ENCODE data around the gene LETM1.

LETM1 gene

DNA sequence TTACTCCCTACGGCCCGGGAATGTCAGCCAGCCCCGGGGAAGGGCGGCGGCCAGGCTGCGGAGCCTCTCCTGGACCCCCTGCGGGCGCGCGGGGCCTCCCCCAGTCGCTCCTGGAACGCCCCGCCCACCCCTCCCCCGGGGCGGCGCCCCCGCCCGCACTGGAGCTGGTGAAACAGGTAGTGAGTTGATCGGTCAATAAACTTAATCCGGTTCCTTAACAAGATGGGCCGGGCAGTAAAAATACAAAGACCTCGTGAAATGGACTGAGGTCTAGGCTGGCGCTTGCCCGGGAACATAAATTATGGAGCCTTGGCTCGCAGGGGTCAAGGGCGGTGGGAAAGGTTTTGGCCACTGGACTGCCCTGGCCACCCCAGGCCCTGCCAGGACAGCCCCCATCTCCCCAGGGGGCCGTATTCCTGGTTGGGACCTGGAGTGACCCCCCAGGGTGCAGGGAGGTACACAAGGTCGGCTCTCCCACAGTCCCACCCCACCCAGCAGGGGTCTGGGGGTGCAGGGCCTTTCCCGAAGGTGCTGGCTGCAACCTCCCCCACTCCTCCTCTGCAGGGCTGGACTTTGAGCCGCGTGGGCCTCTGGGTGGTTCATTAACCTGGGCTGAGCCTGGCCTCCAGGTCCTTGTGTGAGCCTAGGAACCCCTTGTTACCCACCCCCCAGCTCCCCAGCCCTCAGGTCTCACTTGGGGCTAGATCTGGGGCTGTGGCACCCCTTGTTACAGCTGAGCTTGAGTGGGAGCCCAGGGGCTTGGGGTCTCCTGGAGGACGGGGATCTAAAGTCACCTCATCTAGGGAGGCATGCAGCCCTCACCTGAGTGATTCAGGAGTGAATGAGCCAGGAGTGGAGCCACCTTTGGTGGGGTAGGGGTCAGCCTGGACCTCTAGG lies 60.4 kb downstream of the LETM1 start:
- no peak for DNase-seq (ENCODE audit: low spot score)

GRCh38 chr4:1794809-1795298 lies 61.1 kb downstream of the LETM1 start:
- no peak for DNase-seq (ENCODE audit: low spot score)

DNA sequence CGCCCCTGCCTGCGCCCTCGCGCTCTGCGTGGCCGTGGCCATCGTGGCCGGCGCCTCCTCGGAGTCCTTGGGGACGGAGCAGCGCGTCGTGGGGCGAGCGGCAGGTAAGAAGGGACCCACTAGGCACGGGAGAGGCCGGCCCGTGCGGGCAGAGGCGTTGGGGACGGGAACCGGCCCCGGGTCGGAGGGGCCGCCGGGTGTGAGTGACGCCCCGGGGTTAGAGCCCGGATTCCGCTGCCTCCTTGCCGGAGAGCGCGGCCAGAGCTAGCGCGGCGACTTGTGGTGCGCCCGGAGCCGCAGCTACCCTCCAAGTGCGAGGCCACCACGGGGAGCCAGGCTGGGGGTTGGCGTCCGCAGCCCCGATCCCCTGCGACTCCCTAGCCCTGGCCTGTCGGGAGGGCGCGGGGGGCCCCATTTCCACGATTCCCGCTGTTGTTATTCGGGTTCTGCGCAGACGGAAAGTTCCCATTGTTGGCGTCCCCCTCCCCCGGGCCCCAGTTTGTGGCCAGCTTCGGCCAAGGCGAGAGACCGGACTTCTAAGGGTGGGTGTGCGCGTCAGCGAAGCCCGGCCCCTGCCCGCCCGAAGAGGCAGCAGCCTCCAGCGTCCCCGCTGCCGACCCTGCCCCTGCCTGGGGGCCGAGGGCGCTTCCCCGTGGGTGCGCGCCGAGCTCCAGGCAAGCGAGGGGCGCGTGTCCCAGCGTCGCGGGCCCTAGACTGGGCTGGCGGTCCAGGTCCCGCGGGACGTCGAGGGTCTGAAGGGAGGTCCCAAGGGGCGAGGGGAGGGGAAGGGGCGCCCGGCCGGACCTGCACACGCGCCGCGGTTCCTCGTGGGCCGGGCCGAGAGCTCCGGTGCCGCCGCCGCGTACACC lies 61.8 kb downstream of the LETM1 start:
- no peak for DNase-seq (ENCODE audit: low spot score)

GRCh38 chr4:1793496-1793840 lies 62.5 kb downstream of the LETM1 start:
- DNase-seq (ENCODE audit: low spot score), result peak; percentile 52

DNA sequence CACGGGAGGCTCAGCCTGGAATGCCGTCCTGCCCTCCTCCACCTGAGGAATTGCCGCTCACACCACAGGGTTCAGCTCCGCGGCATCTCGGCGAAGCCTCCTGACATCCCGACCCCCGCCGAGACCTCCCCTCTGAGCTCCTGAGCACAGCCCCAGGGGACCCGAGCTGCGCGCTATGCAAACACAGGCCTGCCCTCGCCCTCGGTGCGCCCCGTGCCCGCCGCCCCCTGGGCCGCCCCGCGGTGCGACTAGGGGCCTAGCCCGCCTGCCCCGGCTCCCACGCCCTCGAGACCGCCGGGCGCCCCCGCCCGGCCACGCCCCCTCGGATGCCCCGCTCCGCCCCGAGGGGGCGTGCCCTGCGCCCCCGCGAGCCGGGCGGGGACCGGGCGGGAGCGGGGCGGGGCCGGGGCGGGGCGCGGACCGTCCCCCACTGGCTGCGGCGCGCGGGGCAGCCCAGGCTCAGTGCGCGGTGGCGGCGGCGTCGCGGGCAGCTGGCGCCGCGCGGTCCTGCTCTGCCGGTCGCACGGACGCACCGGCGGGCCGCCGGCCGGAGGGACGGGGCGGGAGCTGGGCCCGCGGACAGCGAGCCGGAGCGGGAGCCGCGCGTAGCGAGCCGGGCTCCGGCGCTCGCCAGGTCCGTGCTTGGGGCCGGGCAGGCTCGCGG lies 63.0 kb downstream of the LETM1 start, which contains the start of gene FGFR3:
TSS of gene FGFR3 (plus strand) at position 462 of the 664 bp plus-strand sequence. CDS start 642 bp downstream, outside the sequence.
- peak; percentile 83 for DNase-seq (ENCODE audit: low spot score)

DNA sequence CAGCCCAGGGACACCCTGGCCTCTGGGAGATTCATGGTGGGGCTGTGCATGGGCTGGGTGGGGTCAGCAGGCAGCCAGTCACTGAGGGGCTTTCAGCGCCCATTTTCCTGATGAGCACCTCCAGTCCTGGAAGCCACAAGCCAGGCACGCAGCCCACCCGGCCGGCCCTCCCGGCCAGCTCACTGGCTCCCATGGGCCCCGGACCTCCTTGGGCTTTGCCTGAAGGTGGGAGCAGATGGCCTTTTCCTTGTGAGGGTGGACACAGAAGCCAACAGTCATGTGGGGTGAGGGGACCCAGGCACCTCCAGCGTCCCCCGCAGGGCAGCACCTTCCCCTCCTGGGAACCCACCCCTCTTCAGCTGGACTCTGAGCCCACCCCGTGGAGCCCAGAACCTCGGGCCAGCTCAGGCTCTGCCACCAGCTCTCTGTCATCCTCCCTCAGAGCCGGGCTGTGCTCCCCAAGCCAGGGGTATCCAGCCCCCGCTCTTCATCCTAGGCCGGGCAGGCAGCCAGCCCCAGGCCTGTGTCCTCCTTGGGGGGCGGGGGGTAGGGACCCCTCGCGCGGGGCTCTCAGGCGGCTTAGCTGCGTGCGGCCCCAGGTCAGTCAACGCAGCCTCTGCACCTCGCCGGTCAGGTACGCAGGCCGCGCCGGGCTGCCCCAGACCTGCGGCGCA lies 63.7 kb downstream of the LETM1 start:
- no peak for DNase-seq (ENCODE audit: low spot score)

- no peak for DNase-seq (ENCODE audit: low spot score)
These were observed 66.0 kb downstream of the LETM1 start for GRCh38 chr4:1790005-1790404.

DNA sequence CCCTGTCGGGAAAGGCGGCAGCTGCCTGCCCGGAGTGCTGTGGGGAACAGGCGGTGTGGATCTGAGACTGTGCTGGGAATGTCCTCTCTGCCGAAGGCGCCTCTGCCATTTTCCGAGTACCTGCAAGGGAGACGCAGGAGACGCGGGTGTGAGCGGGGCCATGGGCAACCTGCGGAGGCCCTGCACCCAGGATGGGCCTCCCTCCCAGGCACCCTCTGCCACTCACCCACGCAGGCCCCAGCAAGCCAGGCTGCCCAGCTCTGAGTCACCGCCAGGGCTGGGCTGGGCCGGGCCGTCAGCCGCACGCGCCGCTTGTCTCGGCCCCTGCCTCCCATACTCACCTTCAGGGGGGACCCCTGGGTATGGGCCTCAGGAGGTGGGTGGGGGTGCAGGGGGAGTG lies 66.4 kb downstream of the LETM1 start:
- DNase-seq (ENCODE audit: low spot score), result no peak

DNA sequence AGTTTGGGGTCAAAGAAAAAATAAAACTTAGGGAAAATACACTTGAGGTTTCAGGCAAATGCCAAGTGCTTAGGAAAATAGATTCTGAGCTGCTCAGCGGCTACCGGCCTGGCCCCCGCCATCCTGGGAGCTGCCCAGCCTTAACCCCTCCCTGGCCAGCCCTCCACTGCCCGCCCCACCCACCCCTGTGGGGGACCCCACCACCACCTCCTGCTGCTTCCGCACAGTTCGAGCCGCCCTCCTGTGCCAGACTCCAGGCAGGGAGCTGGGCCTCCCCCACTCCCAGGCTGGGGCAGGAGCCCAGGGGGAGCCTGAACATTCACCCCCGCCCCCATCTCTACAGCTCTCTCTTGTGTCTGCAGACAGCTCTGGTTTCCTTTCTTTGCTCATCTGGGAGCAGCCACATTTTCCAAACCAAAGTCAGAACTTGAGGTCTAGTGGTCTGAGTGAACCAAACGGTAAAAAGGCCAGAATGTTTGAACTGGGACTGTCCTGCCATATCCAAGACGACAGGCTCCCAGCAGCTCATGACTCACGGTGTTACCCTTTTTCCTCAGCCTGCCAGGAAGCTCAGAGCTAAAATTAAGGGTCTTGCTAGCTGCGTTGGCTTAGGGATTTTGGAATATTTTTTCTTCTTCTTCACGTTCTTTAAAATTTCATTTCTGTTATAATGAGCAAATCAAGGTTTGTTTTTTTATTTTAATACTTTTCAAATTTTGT lies 67.5 kb downstream of the LETM1 start:
- DNase-seq (ENCODE audit: low spot score), result no peak

- no peak for DNase-seq (ENCODE audit: low spot score)
These were observed 68.4 kb downstream of the LETM1 start for GRCh38 chr4:1787411-1788077.

- DNase-seq (ENCODE audit: low spot score), result no peak
These were observed 69.2 kb downstream of the LETM1 start for GRCh38 chr4:1786544-1787362.

DNA sequence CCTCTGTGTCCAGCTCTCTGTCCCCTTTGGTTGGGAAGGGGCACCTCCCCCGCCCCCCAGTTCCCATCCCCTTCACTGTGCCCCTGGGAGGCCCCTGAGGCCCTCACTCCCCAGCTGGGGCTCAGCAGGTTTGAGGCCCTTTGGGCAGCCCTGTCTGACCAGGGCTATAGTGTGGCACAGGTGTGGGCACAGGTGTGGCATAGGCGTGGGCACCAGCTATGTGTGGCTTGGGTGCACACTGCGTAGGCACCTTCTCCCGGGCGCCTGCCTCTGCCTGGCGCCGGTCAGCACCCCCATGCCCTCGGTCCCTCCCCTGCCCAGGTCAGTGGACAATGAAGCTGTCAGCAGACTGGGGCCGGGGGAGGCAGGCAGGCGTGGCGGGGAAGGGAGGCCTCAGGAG lies 70.4 kb downstream of the LETM1 start:
- no peak for DNase-seq (ENCODE audit: low spot score)

GRCh38 chr4:1784789-1785591 lies 71.0 kb downstream of the LETM1 start:
- no peak for DNase-seq (ENCODE audit: low spot score)

DNA sequence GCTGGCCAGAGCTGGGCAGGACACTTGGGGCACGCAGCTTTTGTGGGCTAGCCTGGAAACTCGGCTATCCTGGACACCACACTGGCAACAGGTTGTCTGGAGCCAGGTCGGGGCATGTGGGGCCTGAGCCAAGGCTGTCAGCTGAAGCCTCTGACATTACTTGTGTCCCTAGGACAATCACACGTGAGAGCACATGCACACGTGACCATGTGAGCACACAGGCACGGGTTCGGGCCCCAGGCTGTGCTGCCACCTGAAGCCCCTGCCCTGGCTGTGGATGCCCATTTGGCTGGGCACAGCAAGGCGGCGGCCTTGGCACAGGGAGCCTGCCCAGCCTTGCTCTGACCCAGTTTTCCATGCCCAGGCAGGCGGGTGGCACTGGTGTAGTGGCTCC lies 71.6 kb downstream of the LETM1 start:
- no peak for DNase-seq (ENCODE audit: low spot score)

GRCh38 chr4:1783970-1784369 lies 72.0 kb downstream of the LETM1 start:
- DNase-seq (ENCODE audit: low spot score), result no peak

DNA sequence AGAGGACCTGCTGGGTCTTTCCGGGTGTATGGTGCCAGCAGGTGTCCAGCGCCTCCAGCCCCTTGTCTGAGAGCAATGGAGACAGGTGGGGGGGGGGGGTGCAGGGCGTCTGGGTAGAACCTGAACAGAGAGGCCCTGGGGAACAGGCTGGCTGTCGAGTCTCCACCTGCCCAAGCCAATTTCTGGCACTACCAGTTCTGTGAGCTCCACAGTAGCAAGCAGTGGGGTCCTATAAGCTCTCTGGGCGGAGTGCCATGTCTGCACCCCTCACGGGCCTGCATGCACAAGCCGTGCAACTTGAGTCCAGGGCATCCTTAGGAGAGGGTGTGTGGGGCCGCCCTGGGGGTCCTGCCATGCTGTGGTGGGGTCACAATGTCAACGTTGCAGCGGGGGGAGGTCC lies 72.9 kb downstream of the LETM1 start:
- no peak for DNase-seq (ENCODE audit: low spot score)

DNA sequence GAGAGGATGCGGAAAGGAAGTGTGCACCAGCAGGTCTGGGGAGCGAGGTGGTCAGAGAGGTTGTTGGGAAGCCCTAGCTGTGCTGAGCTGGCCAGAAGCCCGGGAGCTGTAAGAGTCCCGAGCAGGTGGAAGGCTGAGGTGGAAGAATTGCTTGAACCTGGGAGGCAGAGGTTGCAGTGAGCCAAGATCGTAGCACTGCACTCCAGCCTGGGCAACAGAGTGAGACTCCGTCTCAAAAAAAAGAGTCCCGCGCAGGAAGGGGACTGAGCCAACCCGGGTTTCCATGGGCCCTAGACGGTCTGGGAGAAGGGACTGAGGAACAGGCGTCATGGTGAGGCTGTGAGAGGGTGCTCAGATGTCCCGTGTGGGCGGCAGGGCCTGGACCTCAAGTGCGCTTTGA lies 75.5 kb downstream of the LETM1 start:
- DNase-seq (ENCODE audit: low spot score), result no peak

DNA sequence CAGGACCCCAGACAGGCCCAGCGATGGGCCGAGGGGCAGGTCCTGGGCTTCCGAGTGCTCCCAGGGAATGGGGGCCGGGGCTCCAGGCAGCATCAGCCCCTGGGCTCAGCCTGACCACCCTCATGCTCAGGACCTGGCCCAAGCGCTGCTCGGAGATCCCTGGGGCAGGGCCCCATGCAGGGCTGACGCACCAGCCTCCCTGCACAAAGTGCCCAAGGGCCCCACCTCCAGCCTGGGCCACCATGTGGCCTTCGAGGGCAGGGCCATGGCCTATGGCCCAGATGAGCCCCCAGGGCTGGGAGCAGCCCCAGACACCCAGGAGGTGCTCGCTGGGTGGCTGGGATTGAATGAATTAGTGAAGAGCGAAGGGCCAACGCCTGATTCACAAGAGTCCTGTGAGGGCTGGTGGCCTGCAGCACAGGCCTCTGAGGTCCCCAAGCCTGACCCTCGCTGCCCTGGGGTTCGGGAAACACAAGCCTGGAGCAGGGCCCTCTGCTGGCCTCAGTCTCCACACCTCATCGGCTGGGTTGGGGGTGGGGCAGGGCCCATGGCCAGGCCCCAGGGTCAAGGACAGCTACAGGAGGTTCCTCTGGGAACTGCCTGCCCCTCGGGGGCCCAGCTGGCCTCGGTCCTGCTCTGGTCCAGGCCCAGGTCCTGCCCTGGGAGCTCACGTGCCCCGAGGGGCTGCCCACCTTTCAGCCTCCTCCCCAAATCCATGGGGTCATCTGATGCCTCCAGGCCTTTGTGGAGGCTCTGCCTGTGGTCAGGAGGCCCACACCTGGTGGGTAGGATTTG lies 76.2 kb downstream of the LETM1 start:
- no peak for DNase-seq (ENCODE audit: low spot score)

Data from AG08395 (cell line).